Activated CD8-positive, alpha-beta T cell treated with anti-CD3 and anti-CD28 coated beads for 36 hours (primary cell): ENCODE data around the gene TGFB2. TPM values are rescaled to one million over a fixed set of nuclear protein-coding genes. Genes with fewer than 3 reads are reported as not detected.

Experiments
- ATAC-seq: fragments of 200-7000 bp; cut with Tn5 transposase; one replicate; pipeline ENCODE4 v1.10.0; 2021; ENCODE audit warnings: mild to moderate bottlenecking, moderate library complexity
- CTCF ChIA-PET: fragments of 350-600 bp; sonication (Branson Sonifier 250); formaldehyde crosslinking; loops from one replicate; lab custom pipeline; 2021; ENCODE audit warnings: antibody characterized with exemption; lab: Charles Lee
- POLR2A ChIA-PET: fragments of 350-600 bp; sonication (Branson Sonifier 250); formaldehyde crosslinking; loops from one replicate; lab custom pipeline; 2021; ENCODE audit warnings: antibody characterized with exemption; lab: Charles Lee
- DNase-seq: peaks from one replicate; pipeline ENCODE4 v3.0.0-alpha.2; 2020
- H3K27ac Mint-ChIP-seq: one replicate; pipeline ENCODE4 v1.8.0; 2021; ENCODE audit warnings: mild to moderate bottlenecking, mixed read lengths
- H3K27me3 Mint-ChIP-seq: one replicate; pipeline ENCODE4 v1.8.0; 2021; ENCODE audit warnings: mixed read lengths
- H3K36me3 Mint-ChIP-seq: one replicate; pipeline ENCODE4 v1.8.0; 2021; ENCODE audit warnings: low read depth, mixed read lengths
- H3K4me1 Mint-ChIP-seq: one replicate; pipeline ENCODE4 v1.8.0; 2021; ENCODE audit warnings: low read depth, mixed read lengths
- H3K4me3 Mint-ChIP-seq: one replicate; pipeline ENCODE4 v1.8.0; 2021; ENCODE audit warnings: mild to moderate bottlenecking, moderate library complexity, mixed read lengths
- H3K9me3 Mint-ChIP-seq: one replicate; pipeline ENCODE4 v1.8.0; 2021; ENCODE audit warnings: mixed read lengths
- CTCF ChIP-seq: fragments of 200-600 bp; IDR thresholded peaks from one replicate; pipeline ENCODE4 v1.8.0; 2022; ENCODE audit warnings: antibody characterized with exemption, mild to moderate bottlenecking
- intact Hi-C: fragments of 100-400 bp; cut with micrococcal nuclease; formaldehyde crosslinking; loops from one replicate; pipeline ENCODE4 v1.10.0; 2022
- total RNA-seq, 2 experiments: library from RNA; stranded (reverse); gene quantifications; one replicate each; pipeline ENCODE4 v1.2.3, GENCODE V29; 2021

Gene TGFB2
- total RNA-seq, 2 experiments from 2014 or later: not detected

- ChIA-PET CTCF (no interaction called here), POLR2A (interaction anchor here (1.9 kb wide), 1 partner anchor 19 kb away, joined by 5 read pairs; the partner anchor contains the start of gene RRP15)
- TF ChIP-seq CTCF: no peak
- no peaks in the 10 kb centered on the region for H3K27me3 Mint-ChIP-seq
- intact Hi-C loops: no loop called here
- H3K36me3 Mint-ChIP-seq: peaks cover 24% of the 10 kb centered on the region
- H3K9me3 Mint-ChIP-seq: no peaks in the 10 kb centered on the region
- no peak for ATAC-seq
- H3K4me1 Mint-ChIP-seq: peaks cover 20% of the 10 kb centered on the region
- no peak overlapping the region for H3K4me3 Mint-ChIP-seq
- peak overlapping the region; percentile 34 for H3K27ac Mint-ChIP-seq
- peak; percentile 7 for DNase-seq
Measured at GRCh38 chr1:218304281-218305039, 40.7 kb upstream of the TGFB2 start.

- Mint-ChIP-seq H3K27me3 (no peaks in the 10 kb centered on the region), H3K4me1 (peaks cover 18% of the 10 kb centered on the region), H3K4me3 (no peak overlapping the region), H3K36me3 (peaks cover 30% of the 10 kb centered on the region), H3K9me3 (no peaks in the 10 kb centered on the region), H3K27ac (no peak overlapping the region)
- no peak for TF ChIP-seq CTCF
- DNase-seq (no peak), ATAC-seq (no peak)
- CTCF ChIA-PET: interaction anchor here (1.4 to 1.6 kb wide), 3 partner anchors 11 to 33 kb away, joined by 3 to 4 read pairs (median 3); no protein-coding TSS in a partner anchor
- intact Hi-C loops: no loop called here
- POLR2A ChIA-PET: interaction anchor here (1.9 kb wide), 1 partner anchor 20 kb away, joined by 5 read pairs; the partner anchor contains the start of gene RRP15
Measured at GRCh38 chr1:218305472-218306064, 39.6 kb upstream of the TGFB2 start.

GRCh38 chr1:218312509-218312908, 32.6 kb upstream of the TGFB2 start:
- H3K4me3 Mint-ChIP-seq: no peak overlapping the region
- POLR2A ChIA-PET: no interaction called here

GRCh38 chr1:218314316-218314715, 30.8 kb upstream of the TGFB2 start:
- Mint-ChIP-seq H3K27ac (no peak overlapping the region), H3K9me3 (no peaks in the 10 kb centered on the region), H3K4me1 (peaks cover 7% of the 10 kb centered on the region), H3K4me3 (no peak overlapping the region), H3K36me3 (peaks cover 37% of the 10 kb centered on the region), H3K27me3 (no peaks in the 10 kb centered on the region)
- ATAC-seq (no peak), DNase-seq (no peak)
- intact Hi-C loops: no loop called here
- TF ChIP-seq CTCF: no peak
- POLR2A ChIA-PET: interaction anchor here (1.1 kb wide), 1 partner anchor 29 kb away, joined by 3 read pairs; the partner anchor contains the start of gene RRP15
- CTCF ChIA-PET: interaction anchor here (1.0 kb wide), 1 partner anchor 15 kb away, joined by 3 read pairs; no protein-coding TSS in a partner anchor

More at GRCh38 chr1:218312509-218312908, 32.6 kb upstream of the TGFB2 start:
- Mint-ChIP-seq H3K4me1 (peaks cover 9% of the 10 kb centered on the region), H3K27me3 (no peaks in the 10 kb centered on the region), H3K27ac (peak overlapping the region; percentile 2), H3K9me3 (no peaks in the 10 kb centered on the region), H3K36me3 (peaks cover 38% of the 10 kb centered on the region)
- no peak for TF ChIP-seq CTCF
- DNase-seq (no peak), ATAC-seq (no peak)
- intact Hi-C loops: no loop called here
- CTCF ChIA-PET: interaction anchor here (1.5 kb wide), 1 partner anchor 17 kb away, joined by 4 read pairs; no protein-coding TSS in a partner anchor
